Stimulated activated CD4-positive, alpha-beta T cell treated with anti-CD3 and anti-CD28 coated beads, Interleukin-2, amount 100 ng/mL, for 24 hours (primary cell): ENCODE data around the gene GPR151.
"Not testable (repeated sequence)": the region's sequence is repeated elsewhere in the genome, so short reads cannot be mapped to it uniquely, and the experiment has no call there.

Experiments used
- DNase-seq, 2 donors: peaks; one replicate each; pipeline ENCODE4 v3.0.0-alpha.2; 2020

The GPR151 gene

DNA sequence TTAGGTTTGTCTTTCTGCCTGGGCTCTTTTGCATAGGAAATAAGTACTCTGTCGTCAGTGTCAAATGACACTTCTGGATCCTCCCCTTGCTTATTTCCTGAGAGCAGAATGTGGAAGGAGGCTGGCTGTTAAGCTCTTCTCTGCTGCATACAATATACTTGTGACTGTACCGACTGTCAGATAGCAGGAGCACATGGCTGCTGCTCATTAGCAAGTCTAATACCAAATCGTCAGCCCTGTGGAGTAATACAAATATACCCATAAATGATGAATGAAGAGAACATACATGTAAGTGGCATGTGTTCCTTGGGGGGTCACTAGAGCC lies at the start of gene GPR151:
TSS of gene GPR151 (minus strand) at position 40 of the 325 bp plus-strand sequence. CDS start 77 bp downstream, outside the sequence.
- DNase-seq, result no peak

- no peak for DNase-seq
Observed at GRCh38 chr5:146564007-146564762, 48.2 kb upstream of the GPR151 start.

DNA sequence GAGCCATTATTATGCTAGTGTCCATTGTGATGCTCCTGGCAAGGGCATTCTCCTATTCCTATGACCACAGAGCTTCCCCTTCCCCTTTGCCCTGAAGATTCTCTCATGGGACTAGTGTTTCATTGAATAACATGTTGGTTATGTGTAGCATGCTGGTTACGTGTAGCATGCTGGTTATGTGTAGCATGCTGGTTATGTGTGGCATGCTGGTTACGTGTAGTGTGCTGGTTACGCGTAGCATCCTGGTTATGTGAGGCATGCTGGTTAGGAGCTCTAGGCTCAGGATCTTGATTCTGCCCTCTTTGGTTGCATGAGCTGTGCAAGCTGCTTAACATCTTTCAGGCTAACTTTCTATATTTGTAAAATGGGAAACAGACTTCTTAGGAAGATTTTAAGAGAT lies 46.5 kb upstream of the GPR151 start:
- DNase-seq, result no peak

DNA sequence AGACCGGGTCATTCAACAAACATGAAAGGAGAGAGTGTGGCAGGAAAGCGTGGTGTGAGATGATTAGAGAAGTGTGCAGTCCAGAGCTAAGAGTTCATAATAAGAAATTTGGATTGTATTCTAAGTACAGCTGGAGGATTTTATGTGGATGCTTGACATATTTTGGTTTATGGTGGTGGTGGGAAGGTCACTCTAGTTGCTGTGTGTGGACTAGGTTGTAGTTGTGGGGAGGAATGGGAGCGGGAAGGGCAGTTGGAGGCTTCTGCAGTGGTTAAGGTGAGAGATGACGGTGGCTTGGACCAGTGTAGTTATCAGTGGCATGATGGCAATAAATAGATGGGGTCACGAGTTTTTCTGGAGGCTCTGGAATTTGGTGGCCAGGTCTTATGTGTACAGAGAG lies 45.7 kb upstream of the GPR151 start:
- DNase-seq, result no peak

GRCh38 chr5:146560205-146560812 lies 44.3 kb upstream of the GPR151 start:
- DNase-seq, result no peak

- DNase-seq, result not testable (repeated sequence)
Observed at GRCh38 chr5:146556884-146557283, 40.9 kb upstream of the GPR151 start.

DNA sequence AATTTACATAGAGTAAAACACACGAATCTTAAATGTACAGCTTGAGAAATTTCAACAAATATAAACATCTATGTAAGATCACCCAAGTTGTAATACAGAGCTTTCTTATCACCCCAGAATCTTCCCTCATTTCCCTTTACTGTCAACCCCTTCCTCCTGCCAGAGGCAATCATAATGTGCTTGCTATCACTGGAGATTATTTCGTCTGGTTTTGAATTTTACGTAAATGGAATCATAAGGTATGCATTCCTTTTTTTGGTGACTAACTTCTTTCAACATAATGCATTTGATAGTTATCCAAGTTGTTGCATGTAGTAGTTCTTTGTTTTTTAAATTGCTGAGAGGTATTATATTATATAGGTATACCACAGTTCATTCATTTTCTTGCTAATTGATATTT lies 37.5 kb upstream of the GPR151 start:
- no peak for DNase-seq

GRCh38 chr5:146549615-146550014 lies 33.6 kb upstream of the GPR151 start:
- DNase-seq, result no peak

- no peak for DNase-seq
Observed at GRCh38 chr5:146548781-146549449, 32.9 kb upstream of the GPR151 start.

- DNase-seq, result no peak
Observed at GRCh38 chr5:146544232-146544631, 28.2 kb upstream of the GPR151 start.

GRCh38 chr5:146541958-146542849 lies 26.2 kb upstream of the GPR151 start:
- DNase-seq, result peak; percentile 76 to 77

DNA sequence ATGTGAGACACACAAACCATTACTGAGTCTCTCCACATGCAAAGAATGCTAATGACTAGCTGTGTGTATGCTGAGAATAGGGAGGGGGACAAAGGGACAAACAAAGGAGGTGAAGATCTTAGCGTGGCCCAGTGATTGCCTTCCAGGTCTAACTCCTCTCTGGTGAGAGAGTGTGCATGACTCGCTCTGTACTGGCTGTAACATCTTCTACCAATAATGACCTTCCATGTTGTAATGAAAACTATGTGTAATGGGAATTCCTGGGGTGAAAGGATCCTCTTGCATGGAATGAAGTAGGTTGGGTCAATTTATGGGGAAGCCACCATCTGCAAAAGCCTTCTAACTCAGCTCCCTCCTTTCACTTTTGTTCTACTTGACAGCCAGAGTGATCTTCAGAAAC lies 24.4 kb upstream of the GPR151 start:
- no peak for DNase-seq

GRCh38 chr5:146539973-146540372 lies 24.0 kb upstream of the GPR151 start:
- DNase-seq, result no peak

DNA sequence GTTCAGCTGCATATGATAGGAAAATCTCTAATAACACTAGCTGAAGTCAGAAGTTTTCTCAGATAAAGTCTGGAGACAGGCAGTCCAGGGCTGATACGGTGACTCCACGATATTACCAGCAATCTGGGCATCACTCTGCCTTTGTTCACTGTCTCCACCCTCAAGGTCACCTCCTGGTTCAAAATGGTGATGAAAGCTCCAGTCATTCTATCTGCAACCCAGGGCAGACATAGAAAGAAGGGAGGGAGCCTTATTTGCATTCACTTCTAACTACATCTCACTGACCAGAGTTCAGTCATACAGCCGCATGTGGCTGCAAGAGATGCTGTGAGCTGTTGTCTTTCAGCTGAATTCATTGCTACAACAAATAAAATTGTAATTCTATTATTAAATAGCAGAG lies 22.4 kb upstream of the GPR151 start:
- no peak for DNase-seq

GRCh38 chr5:146533882-146534281 lies 17.9 kb upstream of the GPR151 start:
- DNase-seq, result no peak

DNA sequence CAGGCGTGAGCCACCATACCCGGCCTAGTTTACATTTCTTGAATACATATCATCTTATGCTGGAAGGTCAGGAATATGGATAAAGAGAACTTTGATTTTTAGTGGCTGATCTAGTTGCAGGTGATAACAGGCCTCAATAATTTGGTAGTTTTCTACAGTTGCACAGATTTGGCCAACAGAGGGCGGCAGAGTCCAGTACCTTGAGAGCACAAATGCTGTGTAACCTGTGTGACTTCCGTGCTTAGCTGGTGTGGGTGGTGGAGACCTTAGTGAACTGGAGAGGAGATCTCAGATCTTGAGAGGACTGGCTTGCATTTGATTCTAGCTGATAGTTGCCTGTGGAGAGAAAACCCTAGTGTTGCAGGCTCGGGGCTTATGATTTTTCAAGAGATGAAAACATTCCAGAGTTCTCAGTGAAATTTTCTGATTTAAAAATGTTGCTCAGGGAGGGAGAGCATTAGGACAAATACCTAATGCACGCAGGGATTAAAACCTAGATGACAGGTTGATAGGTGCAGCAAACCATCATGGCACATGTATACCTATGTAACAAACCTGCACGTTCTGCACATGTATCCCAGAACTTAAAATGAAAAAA lies 17.4 kb upstream of the GPR151 start:
- DNase-seq, result peak; percentile 77 to 83

- no peak for DNase-seq
Observed at GRCh38 chr5:146529984-146530383, 14.0 kb upstream of the GPR151 start.

DNA sequence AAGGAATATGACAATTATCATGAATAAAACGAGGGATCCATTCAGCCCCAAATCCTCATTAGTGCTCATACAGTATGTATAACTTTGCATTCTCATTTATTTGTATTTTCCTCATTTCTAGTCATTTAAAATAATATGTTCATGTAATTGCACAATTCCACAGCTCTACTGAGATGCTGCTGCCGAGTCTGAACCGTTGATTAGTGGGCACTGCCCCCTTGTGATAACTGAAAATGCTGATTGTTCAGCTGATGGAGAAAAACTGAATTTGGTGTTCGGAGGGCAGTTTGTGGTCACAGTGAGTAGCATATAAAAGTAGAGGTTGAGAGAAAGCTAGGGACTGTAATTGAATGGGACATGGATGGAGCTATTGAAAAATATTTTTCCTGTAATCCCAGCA lies 12.2 kb upstream of the GPR151 start:
- DNase-seq, result no peak

DNA sequence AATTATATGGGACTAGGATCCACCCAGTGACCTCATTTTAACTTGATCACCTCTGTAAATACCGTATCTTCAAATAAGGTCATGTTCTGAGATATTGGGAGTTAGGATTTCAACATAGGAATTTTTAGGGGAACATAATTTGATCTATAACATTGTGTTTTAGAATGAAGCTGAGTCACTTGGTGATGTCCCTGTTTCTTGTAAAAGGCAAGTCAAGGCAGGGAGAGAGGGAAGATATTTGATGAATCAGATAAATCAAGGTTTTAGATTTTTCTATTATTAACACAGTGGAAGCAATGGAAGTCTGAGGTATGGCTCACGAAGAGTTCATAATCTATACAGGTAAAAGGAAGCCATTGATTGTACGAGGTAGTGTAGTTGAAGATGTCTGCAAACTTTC lies 11.8 kb upstream of the GPR151 start:
- DNase-seq, result no peak

GRCh38 chr5:146523698-146524097 lies 7.7 kb upstream of the GPR151 start:
- no peak for DNase-seq

- DNase-seq, result no peak
Observed at GRCh38 chr5:146521403-146522106, 5.6 kb upstream of the GPR151 start.

DNA sequence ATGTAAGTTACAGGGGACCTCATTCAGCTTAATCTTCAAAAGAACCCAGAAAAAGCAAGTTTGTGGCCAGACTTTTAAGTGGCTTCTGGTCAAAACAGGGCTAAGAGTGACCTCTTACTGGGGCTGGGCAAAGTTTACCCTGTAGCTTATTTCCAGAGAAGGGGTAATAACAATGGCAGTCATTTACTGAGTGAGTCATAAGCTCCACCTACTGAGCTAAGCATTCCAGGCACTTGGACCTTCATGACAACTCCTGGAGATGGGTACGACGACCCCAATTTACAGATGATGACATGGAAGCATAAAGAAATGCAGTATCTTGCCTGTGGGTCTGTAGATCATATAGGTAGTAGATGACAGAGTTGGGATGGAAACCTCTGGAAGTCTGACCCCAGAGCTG lies 4.7 kb upstream of the GPR151 start:
- DNase-seq, result no peak
